ENCODE data around the gene HELQ.

DNA sequence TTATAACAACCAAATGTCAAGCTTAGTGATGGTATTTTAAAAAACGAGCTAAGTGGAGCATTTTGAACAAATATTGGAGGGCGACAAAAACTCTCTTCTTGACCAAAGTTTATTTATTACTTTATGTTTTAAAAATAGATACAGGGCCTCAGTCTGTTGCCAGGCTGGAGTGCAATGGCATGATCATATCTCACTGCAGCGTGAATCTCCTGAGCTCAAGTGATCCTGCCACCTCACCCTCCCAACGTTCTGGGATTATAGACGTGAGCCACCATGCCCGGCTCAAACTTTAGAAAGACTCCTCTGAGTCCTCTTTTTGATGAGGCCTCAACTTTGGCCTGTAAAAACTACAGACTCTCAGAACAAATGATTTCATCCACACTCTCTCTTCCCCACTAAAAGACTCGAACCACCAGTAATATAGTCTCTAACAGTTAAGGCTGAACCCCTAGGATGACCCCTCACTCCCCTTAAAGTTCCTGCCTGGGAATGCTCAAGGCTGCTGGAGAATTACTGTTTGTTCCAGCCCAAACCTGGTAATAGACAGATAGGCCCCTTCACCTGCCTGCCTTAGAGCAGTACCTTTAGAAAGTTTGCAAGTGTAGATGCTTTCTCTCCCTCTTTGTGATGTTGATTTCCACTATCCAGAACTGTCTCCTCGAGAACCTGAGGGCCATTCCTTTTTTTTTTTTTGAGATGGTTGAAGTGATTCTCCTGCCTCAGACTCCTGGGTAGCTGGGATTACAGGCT, 65.7 kb downstream of the HELQ start:
- TF ChIP-seq, protein P1, sequence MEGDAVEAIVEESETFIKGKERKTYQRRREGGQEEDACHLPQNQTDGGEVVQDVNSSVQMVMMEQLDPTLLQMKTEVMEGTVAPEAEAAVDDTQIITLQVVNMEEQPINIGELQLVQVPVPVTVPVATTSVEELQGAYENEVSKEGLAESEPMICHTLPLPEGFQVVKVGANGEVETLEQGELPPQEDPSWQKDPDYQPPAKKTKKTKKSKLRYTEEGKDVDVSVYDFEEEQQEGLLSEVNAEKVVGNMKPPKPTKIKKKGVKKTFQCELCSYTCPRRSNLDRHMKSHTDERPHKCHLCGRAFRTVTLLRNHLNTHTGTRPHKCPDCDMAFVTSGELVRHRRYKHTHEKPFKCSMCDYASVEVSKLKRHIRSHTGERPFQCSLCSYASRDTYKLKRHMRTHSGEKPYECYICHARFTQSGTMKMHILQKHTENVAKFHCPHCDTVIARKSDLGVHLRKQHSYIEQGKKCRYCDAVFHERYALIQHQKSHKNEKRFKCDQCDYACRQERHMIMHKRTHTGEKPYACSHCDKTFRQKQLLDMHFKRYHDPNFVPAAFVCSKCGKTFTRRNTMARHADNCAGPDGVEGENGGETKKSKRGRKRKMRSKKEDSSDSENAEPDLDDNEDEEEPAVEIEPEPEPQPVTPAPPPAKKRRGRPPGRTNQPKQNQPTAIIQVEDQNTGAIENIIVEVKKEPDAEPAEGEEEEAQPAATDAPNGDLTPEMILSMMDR (IDR thresholded peaks at IDR 0.05) = no peak
- no peak for TF ChIP-seq POLR2A (IDR thresholded peaks at IDR 0.05)
